ENCODE results near the gene ARHGEF10L.

The ARHGEF10L gene

GRCh38 chr1:17550729-17551584 lies 11.5 kb downstream of the ARHGEF10L start:
- DNase-seq (ENCODE audit: low spot score): no peak
- TF ChIP-seq, protein P1, sequence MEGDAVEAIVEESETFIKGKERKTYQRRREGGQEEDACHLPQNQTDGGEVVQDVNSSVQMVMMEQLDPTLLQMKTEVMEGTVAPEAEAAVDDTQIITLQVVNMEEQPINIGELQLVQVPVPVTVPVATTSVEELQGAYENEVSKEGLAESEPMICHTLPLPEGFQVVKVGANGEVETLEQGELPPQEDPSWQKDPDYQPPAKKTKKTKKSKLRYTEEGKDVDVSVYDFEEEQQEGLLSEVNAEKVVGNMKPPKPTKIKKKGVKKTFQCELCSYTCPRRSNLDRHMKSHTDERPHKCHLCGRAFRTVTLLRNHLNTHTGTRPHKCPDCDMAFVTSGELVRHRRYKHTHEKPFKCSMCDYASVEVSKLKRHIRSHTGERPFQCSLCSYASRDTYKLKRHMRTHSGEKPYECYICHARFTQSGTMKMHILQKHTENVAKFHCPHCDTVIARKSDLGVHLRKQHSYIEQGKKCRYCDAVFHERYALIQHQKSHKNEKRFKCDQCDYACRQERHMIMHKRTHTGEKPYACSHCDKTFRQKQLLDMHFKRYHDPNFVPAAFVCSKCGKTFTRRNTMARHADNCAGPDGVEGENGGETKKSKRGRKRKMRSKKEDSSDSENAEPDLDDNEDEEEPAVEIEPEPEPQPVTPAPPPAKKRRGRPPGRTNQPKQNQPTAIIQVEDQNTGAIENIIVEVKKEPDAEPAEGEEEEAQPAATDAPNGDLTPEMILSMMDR (IDR thresholded peaks at IDR 0.05; ENCODE audit: extremely low read depth, missing control alignments): no peak

GRCh38 chr1:17551755-17552234 lies 12.3 kb downstream of the ARHGEF10L start:
- TF ChIP-seq, protein P1 (IDR thresholded peaks at IDR 0.05; ENCODE audit: extremely low read depth, missing control alignments): no peak
- no peak for DNase-seq (ENCODE audit: low spot score)

GRCh38 chr1:17553975-17554700 lies 14.6 kb downstream of the ARHGEF10L start:
- TF ChIP-seq, protein P1 (IDR thresholded peaks at IDR 0.05; ENCODE audit: extremely low read depth, missing control alignments): no peak
- DNase-seq (ENCODE audit: low spot score): no peak

DNA sequence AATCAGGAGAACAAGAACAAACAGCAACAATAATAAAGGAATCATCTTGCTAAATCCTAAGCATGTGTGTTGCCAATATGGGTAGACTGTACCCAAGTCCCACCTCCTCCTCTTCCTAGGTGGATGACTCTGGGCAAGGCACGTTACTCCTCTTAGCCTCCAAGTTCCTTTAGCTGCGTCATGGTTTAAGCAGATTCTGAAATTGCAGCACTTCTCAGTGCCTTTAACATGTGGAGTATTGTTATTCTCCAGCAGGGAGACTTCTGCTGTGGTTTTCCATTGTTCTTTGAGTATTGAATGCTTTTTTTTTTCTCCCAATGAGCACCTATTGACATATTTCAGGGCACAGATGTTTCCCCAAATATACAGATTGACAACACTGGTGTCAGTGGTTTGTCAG lies 15.5 kb downstream of the ARHGEF10L start:
- DNase-seq (ENCODE audit: low spot score): no peak
- TF ChIP-seq, protein P1 (IDR thresholded peaks at IDR 0.05; ENCODE audit: extremely low read depth, missing control alignments): no peak

GRCh38 chr1:17557986-17558385 lies 18.5 kb downstream of the ARHGEF10L start:
- TF ChIP-seq, protein P1 (IDR thresholded peaks at IDR 0.05; ENCODE audit: extremely low read depth, missing control alignments): no peak
- DNase-seq (ENCODE audit: low spot score): no peak

- DNase-seq (ENCODE audit: low spot score): no peak
- TF ChIP-seq, protein P1 (IDR thresholded peaks at IDR 0.05; ENCODE audit: extremely low read depth, missing control alignments): no peak
Measured at GRCh38 chr1:17558541-17558940, 19.0 kb downstream of the ARHGEF10L start.

Measured in GM20000 (cell line).